C4-2B (cell line): ENCODE measurements around the gene TRAF2.

Source experiments
- ZFX ChIP-seq: fragments of 450-650 bp; IDR thresholded peaks from 2 replicates; pipeline ENCODE4 v1.6.1; 2017
- TF ChIP-seq, protein P1 (sequence below): fragments of 450-650 bp; conservative IDR thresholded peaks from 2 replicates; pipeline ENCODE4 v1.5.1; 2017; ENCODE audit warnings: mild to moderate bottlenecking

DNA sequence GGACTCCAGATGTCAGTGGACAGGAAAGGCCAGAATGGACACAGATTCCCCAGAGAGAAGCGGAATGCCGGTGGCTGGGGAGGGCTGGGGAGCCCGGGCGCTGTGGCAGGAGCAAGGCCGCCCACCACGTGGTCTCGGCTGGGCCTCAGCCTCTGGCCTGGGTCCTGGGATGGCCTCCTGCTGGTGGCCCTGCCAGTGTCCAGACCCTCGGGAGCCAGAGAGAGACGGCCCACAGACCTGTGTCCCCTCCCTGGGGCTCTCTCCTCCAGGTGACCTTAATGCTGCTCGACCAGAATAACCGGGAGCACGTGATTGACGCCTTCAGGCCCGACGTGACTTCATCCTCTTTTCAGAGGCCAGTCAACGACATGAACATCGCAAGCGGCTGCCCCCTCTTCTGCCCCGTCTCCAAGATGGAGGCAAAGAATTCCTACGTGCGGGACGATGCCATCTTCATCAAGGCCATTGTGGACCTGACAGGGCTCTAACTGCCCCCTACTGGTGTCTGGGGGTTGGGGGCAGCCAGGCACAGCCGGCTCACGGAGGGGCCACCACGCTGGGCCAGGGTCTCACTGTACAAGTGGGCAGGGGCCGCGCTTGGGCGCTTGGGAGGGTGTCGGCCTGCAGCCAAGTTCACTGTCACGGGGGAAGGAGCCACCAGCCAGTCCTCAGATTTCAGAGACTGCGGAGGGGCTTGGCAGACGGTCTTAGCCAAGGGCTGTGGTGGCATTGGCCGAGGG, 39.3 kb downstream of the TRAF2 start:
- TF ChIP-seq, protein P1, sequence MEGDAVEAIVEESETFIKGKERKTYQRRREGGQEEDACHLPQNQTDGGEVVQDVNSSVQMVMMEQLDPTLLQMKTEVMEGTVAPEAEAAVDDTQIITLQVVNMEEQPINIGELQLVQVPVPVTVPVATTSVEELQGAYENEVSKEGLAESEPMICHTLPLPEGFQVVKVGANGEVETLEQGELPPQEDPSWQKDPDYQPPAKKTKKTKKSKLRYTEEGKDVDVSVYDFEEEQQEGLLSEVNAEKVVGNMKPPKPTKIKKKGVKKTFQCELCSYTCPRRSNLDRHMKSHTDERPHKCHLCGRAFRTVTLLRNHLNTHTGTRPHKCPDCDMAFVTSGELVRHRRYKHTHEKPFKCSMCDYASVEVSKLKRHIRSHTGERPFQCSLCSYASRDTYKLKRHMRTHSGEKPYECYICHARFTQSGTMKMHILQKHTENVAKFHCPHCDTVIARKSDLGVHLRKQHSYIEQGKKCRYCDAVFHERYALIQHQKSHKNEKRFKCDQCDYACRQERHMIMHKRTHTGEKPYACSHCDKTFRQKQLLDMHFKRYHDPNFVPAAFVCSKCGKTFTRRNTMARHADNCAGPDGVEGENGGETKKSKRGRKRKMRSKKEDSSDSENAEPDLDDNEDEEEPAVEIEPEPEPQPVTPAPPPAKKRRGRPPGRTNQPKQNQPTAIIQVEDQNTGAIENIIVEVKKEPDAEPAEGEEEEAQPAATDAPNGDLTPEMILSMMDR, result no peak
- TF ChIP-seq ZFX, result no peak
